PC-3 (cell line): ENCODE data around the gene ST6GALNAC3.

Experiments used
- EZH2phosphoT487 ChIP-seq: fragments of 300-600 bp; sonication (generic); IDR thresholded peaks from 2 replicates; pipeline ENCODE4 v1.6.1; 2018; ENCODE audit warnings: mild to moderate bottlenecking, antibody characterized with exemption, low read length, borderline replicate concordance
- TF ChIP-seq, protein P1 (sequence below): fragments of 300-600 bp; sonication (generic); conservative IDR thresholded peaks from 2 replicates; pipeline ENCODE4 v1.5.1; 2017; ENCODE audit warnings: antibody characterized with exemption, low read depth, mild to moderate bottlenecking, low read length

- TF ChIP-seq, protein P1, sequence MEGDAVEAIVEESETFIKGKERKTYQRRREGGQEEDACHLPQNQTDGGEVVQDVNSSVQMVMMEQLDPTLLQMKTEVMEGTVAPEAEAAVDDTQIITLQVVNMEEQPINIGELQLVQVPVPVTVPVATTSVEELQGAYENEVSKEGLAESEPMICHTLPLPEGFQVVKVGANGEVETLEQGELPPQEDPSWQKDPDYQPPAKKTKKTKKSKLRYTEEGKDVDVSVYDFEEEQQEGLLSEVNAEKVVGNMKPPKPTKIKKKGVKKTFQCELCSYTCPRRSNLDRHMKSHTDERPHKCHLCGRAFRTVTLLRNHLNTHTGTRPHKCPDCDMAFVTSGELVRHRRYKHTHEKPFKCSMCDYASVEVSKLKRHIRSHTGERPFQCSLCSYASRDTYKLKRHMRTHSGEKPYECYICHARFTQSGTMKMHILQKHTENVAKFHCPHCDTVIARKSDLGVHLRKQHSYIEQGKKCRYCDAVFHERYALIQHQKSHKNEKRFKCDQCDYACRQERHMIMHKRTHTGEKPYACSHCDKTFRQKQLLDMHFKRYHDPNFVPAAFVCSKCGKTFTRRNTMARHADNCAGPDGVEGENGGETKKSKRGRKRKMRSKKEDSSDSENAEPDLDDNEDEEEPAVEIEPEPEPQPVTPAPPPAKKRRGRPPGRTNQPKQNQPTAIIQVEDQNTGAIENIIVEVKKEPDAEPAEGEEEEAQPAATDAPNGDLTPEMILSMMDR = no peak
- no peak for TF ChIP-seq EZH2phosphoT487
Measured at GRCh38 chr1:76144247-76144646, 69.7 kb downstream of the ST6GALNAC3 start.
